HG03280 (cell line): Measurements from ENCODE around the gene PHEX.
"Not testable (repeated sequence)": the region's sequence is repeated elsewhere in the genome, so short reads cannot be mapped to it uniquely, and the experiment has no call there.

Experiments used
- ATAC-seq: cut with Tn5 transposase; IDR thresholded peaks from one replicate; pipeline ENCODE4 v1.9.1; 2021; ENCODE audit warnings: mild to moderate bottlenecking, moderate library complexity; ENCODE audit not compliant: unreplicated experiment

PHEX gene

GRCh38 chrX:22220941-22221340 is 188.8 kb downstream of the PHEX start:
- no peak for ATAC-seq

- no peak for ATAC-seq
These were observed 202.3 kb downstream of the PHEX start for GRCh38 chrX:22234380-22234779.

GRCh38 chrX:22237479-22237878 is 205.4 kb downstream of the PHEX start:
- ATAC-seq, result no peak

- no peak for ATAC-seq
These were observed 214.5 kb downstream of the PHEX start for GRCh38 chrX:22246620-22247019.

GRCh38 chrX:22247169-22247568 is 215.0 kb downstream of the PHEX start:
- ATAC-seq, result no peak

- ATAC-seq, result no peak
These were observed 216.3 kb downstream of the PHEX start for GRCh38 chrX:22248401-22248800.

- no peak for ATAC-seq
These were observed 217.2 kb downstream of the PHEX start for GRCh38 chrX:22249371-22249770.

- ATAC-seq, result no peak
These were observed 236.6 kb downstream of the PHEX start for GRCh38 chrX:22268706-22269105.

- ATAC-seq, result no peak
These were observed 240.5 kb downstream of the PHEX start, which contains the start of gene CBLL2 for GRCh38 chrX:22272613-22273012. Gene CBLL2, plus strand, starts transcription at chrX:22272913. Its CDS starts 79 bp downstream, at chrX:22272992.

- ATAC-seq, result no peak
These were observed 241.7 kb downstream of the PHEX start for GRCh38 chrX:22273714-22274317.

- ATAC-seq, result no peak
These were observed 244.7 kb downstream of the PHEX start for GRCh38 chrX:22276781-22277180.

- ATAC-seq, result no peak
These were observed 246.2 kb downstream of the PHEX start for GRCh38 chrX:22278375-22278774.

- not testable (repeated sequence) for ATAC-seq
These were observed 257.1 kb downstream of the PHEX start for GRCh38 chrX:22289209-22289608.

GRCh38 chrX:22296871-22297270 is 264.7 kb downstream of the PHEX start:
- ATAC-seq, result no peak

GRCh38 chrX:22300130-22300529 is 268.0 kb downstream of the PHEX start:
- ATAC-seq, result no peak
